T-helper 1 cell treated with Interleukin-12 subunit alpha and Interleukin-12 subunit beta and Interleukin-4 antibody, amounts not matched to agents 30 μg/mL and 1 μg/mL, for 36 hours (primary cell): ENCODE results near the gene B3GNT4.
"Not testable (repeated sequence)": the region's sequence is repeated elsewhere in the genome, so short reads cannot be mapped to it uniquely, and the experiment has no call there.

Experiments used
- H3K27ac Mint-ChIP-seq: one replicate; pipeline ENCODE4 v1.8.0; 2021; ENCODE audit warnings: mild to moderate bottlenecking, mixed read lengths
- H3K27me3 Mint-ChIP-seq: one replicate; pipeline ENCODE4 v1.8.0; 2021; ENCODE audit warnings: low read depth, mixed read lengths
- H3K36me3 Mint-ChIP-seq: one replicate; pipeline ENCODE4 v1.8.0; 2021; ENCODE audit warnings: low read depth, mixed read lengths
- H3K4me1 Mint-ChIP-seq: one replicate; pipeline ENCODE4 v1.8.0; 2021; ENCODE audit warnings: low read depth, mixed read lengths
- H3K4me3 Mint-ChIP-seq: one replicate; pipeline ENCODE4 v1.8.0; 2021; ENCODE audit warnings: mild to moderate bottlenecking, moderate library complexity, mixed read lengths
- H3K9me3 Mint-ChIP-seq: one replicate; pipeline ENCODE4 v1.8.0; 2021; ENCODE audit warnings: mixed read lengths

The B3GNT4 gene

GRCh38 chr12:122176473-122176872 lies 27.0 kb upstream of the B3GNT4 start:
- H3K27ac Mint-ChIP-seq, H3K36me3 Mint-ChIP-seq, H3K4me3 Mint-ChIP-seq, H3K4me1 Mint-ChIP-seq, H3K9me3 Mint-ChIP-seq: not testable (repeated sequence)
- peaks cover 14% of the 10 kb centered on the region for H3K27me3 Mint-ChIP-seq

GRCh38 chr12:122182887-122183587 lies 20.5 kb upstream of the B3GNT4 start, which contains the start of gene LRRC43:
LRRC43 (plus strand) TSS chr12:122183123; CDS start chr12:122183145, 22 bp downstream.
- Mint-ChIP-seq H3K9me3 (no peaks in the 10 kb centered on the region), H3K4me1 (peaks cover 7% of the 10 kb centered on the region), H3K36me3 (no peaks in the 10 kb centered on the region), H3K4me3 (peak within 1 kb of the TSS; percentile 77), H3K27me3 (peaks cover 31% of the 10 kb centered on the region), H3K27ac (no peak within 1 kb of the TSS)

DNA sequence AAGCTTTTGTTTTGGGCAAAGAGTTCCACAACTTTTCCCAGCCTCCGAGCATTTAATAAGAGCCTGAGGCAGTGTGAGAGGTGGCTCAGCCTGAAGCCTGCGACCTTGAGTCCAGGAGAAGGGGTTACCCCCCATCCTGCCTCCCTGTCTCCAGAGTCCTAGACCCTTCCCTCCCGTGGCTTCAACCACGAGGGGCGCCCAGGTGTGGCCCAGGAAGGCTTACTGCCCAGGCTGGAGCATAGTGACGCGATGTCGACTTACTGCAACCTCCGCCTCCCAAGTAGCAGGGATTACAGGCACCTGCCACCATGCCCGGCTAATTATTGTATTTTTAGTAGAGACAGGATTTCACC lies 19.9 kb upstream of the B3GNT4 start:
- Mint-ChIP-seq H3K27me3 (peaks cover 31% of the 10 kb centered on the region), H3K4me3 (peak overlapping the region; percentile 40), H3K27ac (no peak overlapping the region), H3K9me3 (no peaks in the 10 kb centered on the region), H3K36me3 (no peaks in the 10 kb centered on the region), H3K4me1 (peaks cover 7% of the 10 kb centered on the region)

GRCh38 chr12:122184517-122184916 lies 19.0 kb upstream of the B3GNT4 start:
- peak overlapping the region; percentile 67 for H3K4me3 Mint-ChIP-seq
- H3K27me3 Mint-ChIP-seq: peaks cover 31% of the 10 kb centered on the region
- no peaks in the 10 kb centered on the region for H3K9me3 Mint-ChIP-seq
- no peak overlapping the region for H3K27ac Mint-ChIP-seq
- peaks cover 7% of the 10 kb centered on the region for H3K4me1 Mint-ChIP-seq
- H3K36me3 Mint-ChIP-seq: no peaks in the 10 kb centered on the region

- peaks cover 27% of the 10 kb centered on the region for H3K27me3 Mint-ChIP-seq
- peak overlapping the region; percentile 37 for H3K4me3 Mint-ChIP-seq
Observed at GRCh38 chr12:122185079-122185478, 18.4 kb upstream of the B3GNT4 start.

GRCh38 chr12:122185494-122186082 lies 17.9 kb upstream of the B3GNT4 start:
- Mint-ChIP-seq H3K27ac (no peak overlapping the region), H3K4me1 (peaks cover 4% of the 10 kb centered on the region), H3K9me3 (no peaks in the 10 kb centered on the region), H3K27me3 (peaks cover 26% of the 10 kb centered on the region), H3K4me3 (no peak overlapping the region), H3K36me3 (no peaks in the 10 kb centered on the region)

More at GRCh38 chr12:122185079-122185478, 18.4 kb upstream of the B3GNT4 start:
- Mint-ChIP-seq H3K4me1 (peaks cover 4% of the 10 kb centered on the region), H3K36me3 (no peaks in the 10 kb centered on the region), H3K27ac (no peak overlapping the region), H3K9me3 (no peaks in the 10 kb centered on the region)

DNA sequence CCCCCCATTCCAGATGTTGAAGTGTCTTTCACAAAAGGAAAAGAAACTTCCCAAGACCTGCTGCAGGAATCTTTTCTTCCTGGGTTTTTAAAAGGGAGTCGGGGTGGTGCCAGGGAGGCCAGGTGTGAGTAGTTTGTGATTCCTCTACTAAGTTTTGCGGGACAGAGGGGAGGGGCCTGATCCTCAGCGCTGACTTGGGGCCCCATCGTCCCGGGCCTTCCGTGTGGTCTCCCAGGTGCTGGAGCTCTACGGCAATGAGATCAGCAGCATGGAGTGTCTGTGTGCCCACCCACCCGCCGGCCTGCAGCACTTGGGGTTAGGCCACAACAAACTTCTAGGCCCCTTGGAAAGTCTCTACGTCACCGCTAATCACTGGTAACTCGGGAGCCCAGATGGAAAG lies 16.0 kb upstream of the B3GNT4 start:
- H3K9me3 Mint-ChIP-seq: no peaks in the 10 kb centered on the region
- peaks cover 20% of the 10 kb centered on the region for H3K27me3 Mint-ChIP-seq
- H3K4me1 Mint-ChIP-seq: peaks cover 4% of the 10 kb centered on the region
- H3K4me3 Mint-ChIP-seq: no peak overlapping the region
- H3K27ac Mint-ChIP-seq: no peak overlapping the region
- H3K36me3 Mint-ChIP-seq: no peaks in the 10 kb centered on the region

GRCh38 chr12:122189626-122190475 lies 13.7 kb upstream of the B3GNT4 start:
- Mint-ChIP-seq H3K27me3 (peaks cover 9% of the 10 kb centered on the region), H3K27ac (no peak overlapping the region)

DNA sequence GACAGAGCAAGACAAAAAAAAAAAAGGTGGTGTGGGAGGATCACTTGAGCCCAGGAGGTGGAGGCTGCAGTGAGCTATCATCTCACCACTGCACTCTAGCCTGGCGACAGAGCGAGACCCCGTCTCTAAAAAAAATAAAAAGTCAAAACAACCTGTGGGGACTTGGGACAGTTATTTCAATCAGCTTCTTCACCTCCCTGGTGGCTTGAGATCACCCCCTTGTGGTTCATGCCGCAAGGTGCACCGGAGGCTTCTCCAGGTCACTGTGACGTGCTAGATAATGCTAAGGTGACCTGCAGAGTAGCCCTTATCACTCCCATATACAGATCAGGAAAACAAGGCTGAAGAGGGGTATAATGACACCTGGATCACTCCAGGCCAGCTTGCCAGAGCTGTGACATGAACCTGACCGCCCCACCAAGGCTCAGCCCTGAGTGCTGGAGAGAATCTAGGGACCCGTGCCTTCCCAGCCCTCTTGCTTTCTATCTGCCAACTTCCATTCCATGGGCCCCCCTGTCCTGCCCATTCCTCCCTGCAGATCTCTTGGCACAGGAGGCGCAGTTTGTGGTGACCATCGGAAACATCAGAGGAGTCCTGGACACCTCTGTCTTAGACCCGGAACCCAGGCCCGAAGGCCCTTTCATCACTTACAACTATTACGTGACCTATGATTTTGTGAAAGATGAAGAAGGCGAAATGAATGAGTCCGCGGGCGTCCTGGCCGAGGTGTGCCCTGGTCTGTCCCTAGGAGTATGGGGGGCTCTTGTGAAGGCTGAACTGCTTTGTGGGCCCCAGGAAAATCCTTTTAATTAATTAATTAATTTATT lies 12.5 kb upstream of the B3GNT4 start:
- Mint-ChIP-seq H3K27ac (no peak overlapping the region), H3K36me3 (peaks cover 2% of the 10 kb centered on the region), H3K9me3 (peaks cover 5% of the 10 kb centered on the region), H3K4me3 (no peak overlapping the region), H3K4me1 (peaks cover 3% of the 10 kb centered on the region), H3K27me3 (peaks cover 15% of the 10 kb centered on the region)

More at GRCh38 chr12:122189626-122190475, 13.7 kb upstream of the B3GNT4 start:
- H3K36me3 Mint-ChIP-seq: no peaks in the 10 kb centered on the region
- no peak overlapping the region for H3K4me3 Mint-ChIP-seq
- H3K4me1 Mint-ChIP-seq: no peaks in the 10 kb centered on the region
- no peaks in the 10 kb centered on the region for H3K9me3 Mint-ChIP-seq

- Mint-ChIP-seq H3K9me3 (peaks cover 5% of the 10 kb centered on the region), H3K27ac (no peak overlapping the region), H3K27me3 (peaks cover 16% of the 10 kb centered on the region), H3K4me1 (peaks cover 4% of the 10 kb centered on the region), H3K4me3 (no peak overlapping the region), H3K36me3 (peaks cover 2% of the 10 kb centered on the region)
Observed at GRCh38 chr12:122192441-122192840, 11.1 kb upstream of the B3GNT4 start.

GRCh38 chr12:122194804-122195203 lies 8.7 kb upstream of the B3GNT4 start:
- Mint-ChIP-seq H3K36me3 (peaks cover 2% of the 10 kb centered on the region), H3K9me3 (peaks cover 5% of the 10 kb centered on the region), H3K4me3 (no peak overlapping the region), H3K27me3 (peaks cover 20% of the 10 kb centered on the region), H3K27ac (no peak overlapping the region), H3K4me1 (peaks cover 7% of the 10 kb centered on the region)

DNA sequence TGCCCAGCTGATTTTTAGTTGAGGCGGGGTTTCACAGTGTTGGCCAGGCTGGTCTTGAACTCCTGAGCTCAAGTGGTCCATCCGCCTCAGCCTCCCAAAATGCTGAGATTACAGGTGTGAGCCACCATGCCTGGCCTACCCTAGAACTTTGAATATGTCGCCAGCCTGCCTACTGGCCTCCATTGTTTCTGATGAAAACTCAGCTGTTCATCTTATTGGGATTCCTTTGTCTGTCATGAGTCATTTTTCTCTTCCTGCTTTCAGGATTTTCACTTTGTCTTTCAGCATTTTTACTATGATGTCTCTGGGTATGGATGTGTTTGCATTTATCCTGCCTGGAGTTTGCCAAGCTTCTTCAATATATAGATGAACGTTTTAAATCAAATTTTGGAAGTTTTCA lies 8.1 kb upstream of the B3GNT4 start:
- H3K9me3 Mint-ChIP-seq: peaks cover 5% of the 10 kb centered on the region
- peaks cover 2% of the 10 kb centered on the region for H3K36me3 Mint-ChIP-seq
- no peak overlapping the region for H3K27ac Mint-ChIP-seq

GRCh38 chr12:122197612-122197966 lies 5.9 kb upstream of the B3GNT4 start:
- H3K9me3 Mint-ChIP-seq: peaks cover 5% of the 10 kb centered on the region
- H3K4me1 Mint-ChIP-seq: peaks cover 7% of the 10 kb centered on the region
- H3K27me3 Mint-ChIP-seq: peaks cover 32% of the 10 kb centered on the region
- peak overlapping the region; percentile 62 for H3K27ac Mint-ChIP-seq
- peaks cover 2% of the 10 kb centered on the region for H3K36me3 Mint-ChIP-seq
- H3K4me3 Mint-ChIP-seq: no peak overlapping the region

More for the DNA sequence above, 8.1 kb upstream of the B3GNT4 start:
- Mint-ChIP-seq H3K4me3 (no peak overlapping the region), H3K27me3 (peaks cover 20% of the 10 kb centered on the region), H3K4me1 (peaks cover 7% of the 10 kb centered on the region)
